Measurements from ENCODE around the gene NR3C2.
"Not testable (repeated sequence)": the region's sequence is repeated elsewhere in the genome, so short reads cannot be mapped to it uniquely, and the experiment has no call there.

GRCh38 chr4:148323316-148323715 is 118.9 kb downstream of the NR3C2 start:
- not testable (repeated sequence) for TF ChIP-seq CTCF (IDR thresholded peaks at IDR 0.05; ENCODE audit: low read length); EZH2 (IDR thresholded peaks at IDR 0.05; ENCODE audit: borderline replicate concordance, low read length)

Data from OCI-LY1 (cell line).